Neural crest cell (in vitro differentiated cells): ENCODE measurements around the gene HMOX1. TPM values are rescaled to one million over a fixed set of nuclear protein-coding genes. Genes with fewer than 3 reads are reported as not detected.

Source experiments
- DNase-seq: peaks from one replicate; pipeline ENCODE4 v3.0.0; 2021; ENCODE audit warnings: low read depth, mixed read lengths, low spot score
- H3K27ac Mint-ChIP-seq: one replicate; pipeline ENCODE4 v1.8.0; 2021; ENCODE audit warnings: mild to moderate bottlenecking, mixed read lengths; ENCODE audit not compliant: unreplicated experiment
- H3K27me3 Mint-ChIP-seq: 2 replicates; pipeline ENCODE4 v1.8.0; 2021; ENCODE audit warnings: low read depth, mild to moderate bottlenecking, mixed read lengths
- H3K36me3 Mint-ChIP-seq: 2 replicates; pipeline ENCODE4 v1.8.0; 2021; ENCODE audit warnings: low read depth, mild to moderate bottlenecking, mixed read lengths
- H3K4me1 Mint-ChIP-seq: 2 replicates; pipeline ENCODE4 v1.8.0; 2021; ENCODE audit warnings: mixed read lengths
- H3K4me3 Mint-ChIP-seq: one replicate; pipeline ENCODE4 v1.8.0; 2021; ENCODE audit warnings: mild to moderate bottlenecking, mixed read lengths
- H3K9me3 Mint-ChIP-seq: 2 replicates; pipeline ENCODE4 v1.8.0; 2021; ENCODE audit warnings: mixed read lengths
- CTCF ChIP-seq: fragments of 200-600 bp; sonication (generic); conservative IDR thresholded peaks from 2 replicates; pipeline ENCODE4 v1.5.0; 2021; ENCODE audit warnings: antibody characterized with exemption, mild to moderate bottlenecking
- total RNA-seq: library from RNA; stranded (reverse); gene quantifications from 2 replicates; pipeline ENCODE4 v1.2.1, GENCODE V29; 2021

Gene HMOX1
- total RNA-seq, 1 donor from 2014 or later = 2.4 TPM

- Mint-ChIP-seq H3K9me3 (no peaks in the 10 kb centered on the region), H3K4me3 (no peak overlapping the region), H3K27me3 (no peaks in the 10 kb centered on the region), H3K4me1 (no peaks in the 10 kb centered on the region), H3K27ac (no peak overlapping the region), H3K36me3 (no peaks in the 10 kb centered on the region)
- no peak for DNase-seq
- TF ChIP-seq CTCF = no peak
Observed at GRCh38 chr22:35335936-35336781, 44.7 kb upstream of the HMOX1 start.

GRCh38 chr22:35337932-35338331 lies 43.0 kb upstream of the HMOX1 start:
- Mint-ChIP-seq H3K27ac (no peak overlapping the region), H3K4me3 (no peak overlapping the region), H3K4me1 (no peaks in the 10 kb centered on the region), H3K27me3 (no peaks in the 10 kb centered on the region), H3K9me3 (no peaks in the 10 kb centered on the region), H3K36me3 (no peaks in the 10 kb centered on the region)
- no peak for TF ChIP-seq CTCF
- no peak for DNase-seq

GRCh38 chr22:35341090-35341874 lies 39.6 kb upstream of the HMOX1 start:
- H3K27ac Mint-ChIP-seq = no peak overlapping the region
- no peaks in the 10 kb centered on the region for H3K36me3 Mint-ChIP-seq
- no peak for TF ChIP-seq CTCF
- no peaks in the 10 kb centered on the region for H3K4me1 Mint-ChIP-seq
- H3K9me3 Mint-ChIP-seq = no peaks in the 10 kb centered on the region
- no peaks in the 10 kb centered on the region for H3K27me3 Mint-ChIP-seq
- no peak for DNase-seq
- no peak overlapping the region for H3K4me3 Mint-ChIP-seq

GRCh38 chr22:35342390-35342789 lies 38.5 kb upstream of the HMOX1 start:
- TF ChIP-seq CTCF = no peak
- H3K36me3 Mint-ChIP-seq = no peaks in the 10 kb centered on the region

GRCh38 chr22:35343664-35344550 lies 37.0 kb upstream of the HMOX1 start:
- no peak for DNase-seq
- Mint-ChIP-seq H3K27me3 (no peaks in the 10 kb centered on the region), H3K4me3 (no peak overlapping the region), H3K9me3 (no peaks in the 10 kb centered on the region), H3K36me3 (no peaks in the 10 kb centered on the region), H3K27ac (no peak overlapping the region), H3K4me1 (no peaks in the 10 kb centered on the region)
- TF ChIP-seq CTCF = no peak

More at GRCh38 chr22:35342390-35342789, 38.5 kb upstream of the HMOX1 start:
- Mint-ChIP-seq H3K27me3 (no peaks in the 10 kb centered on the region), H3K4me1 (no peaks in the 10 kb centered on the region), H3K4me3 (no peak overlapping the region), H3K27ac (no peak overlapping the region), H3K9me3 (no peaks in the 10 kb centered on the region)
- no peak for DNase-seq
